SK-N-SH treated with all-trans-retinoic acid at 6 μM for 48 hours (cell line): ENCODE measurements around the gene C8G.

Source experiments
- ATAC-seq: fragments of 200-7000 bp; cut with Tn5 transposase; 3 replicates; pipeline ENCODE4 v1.9.1; 2020; ENCODE audit warnings: mild to moderate bottlenecking, moderate library complexity
- ARNTL ChIP-seq: fragments of 450-650 bp; formaldehyde crosslinking; IDR thresholded peaks from 2 replicates; pipeline ENCODE4 v1.5.0; 2020; ENCODE audit warnings: low read depth, mild to moderate bottlenecking, moderate library complexity, borderline replicate concordance
- BACH2 ChIP-seq: fragments of 250-450 bp; sonication (Bioruptor Pico); IDR thresholded peaks from 2 replicates; pipeline ENCODE4 v1.9.0; 2021; ENCODE audit warnings: mild to moderate bottlenecking, borderline replicate concordance
- CREB5 ChIP-seq: fragments of 250-450 bp; sonication (Bioruptor Pico); IDR thresholded peaks from 2 replicates; pipeline ENCODE4 v1.5.1; 2020; ENCODE audit warnings: low read depth, mild to moderate bottlenecking, moderate library complexity
- CSDC2 ChIP-seq: fragments of 250-450 bp; sonication (Bioruptor Pico); IDR thresholded peaks from 2 replicates; pipeline ENCODE4 v1.5.0; 2020; ENCODE audit warnings: mild to moderate bottlenecking, moderate library complexity
- CSRNP3 ChIP-seq: fragments of 250-450 bp; sonication (Bioruptor Pico); IDR thresholded peaks from 2 replicates; pipeline ENCODE4 v1.5.1; 2021; ENCODE audit warnings: mild to moderate bottlenecking, moderate library complexity
- ESRRG ChIP-seq: fragments of 250-450 bp; sonication (Bioruptor Pico); IDR thresholded peaks from 2 replicates; pipeline ENCODE4 v1.6.1; 2021; ENCODE audit warnings: mild to moderate bottlenecking
- GLIS3 ChIP-seq: fragments of 250-450 bp; sonication (Bioruptor Pico); IDR thresholded peaks from 2 replicates; pipeline ENCODE4 v1.5.0; 2020; ENCODE audit warnings: mild to moderate bottlenecking, moderate library complexity
- ISL1 ChIP-seq: fragments of 250-450 bp; sonication (Bioruptor Pico); IDR thresholded peaks from 2 replicates; pipeline ENCODE4 v2.1.2; 2022; ENCODE audit warnings: mild to moderate bottlenecking, moderate library complexity
- PATZ1 ChIP-seq: fragments of 250-450 bp; sonication (Bioruptor Pico); IDR thresholded peaks from 2 replicates; pipeline ENCODE4 v1.8.0; 2020; ENCODE audit warnings: mild to moderate bottlenecking, moderate library complexity, borderline replicate concordance
- POU6F1 ChIP-seq: fragments of 250-450 bp; sonication (Bioruptor Pico); IDR thresholded peaks from 2 replicates; pipeline ENCODE4 v1.8.0; 2021; ENCODE audit warnings: low read depth, mild to moderate bottlenecking, moderate library complexity, borderline replicate concordance
- PPARA ChIP-seq: fragments of 250-450 bp; sonication (Bioruptor Pico); IDR thresholded peaks from 2 replicates; pipeline ENCODE4 v1.5.0; 2020; ENCODE audit warnings: mild to moderate bottlenecking, borderline replicate concordance
- RARB ChIP-seq: fragments of 250-450 bp; sonication (Bioruptor Pico); IDR thresholded peaks from 2 replicates; pipeline ENCODE4 v1.8.0; 2021; ENCODE audit warnings: mild to moderate bottlenecking, moderate library complexity
- SNAI2 ChIP-seq: fragments of 250-450 bp; sonication (Bioruptor Pico); IDR thresholded peaks from 2 replicates; pipeline ENCODE4 v1.5.0; 2020; ENCODE audit warnings: mild to moderate bottlenecking, moderate library complexity
- TCF4 ChIP-seq: fragments of 250-450 bp; sonication (Bioruptor Pico); IDR thresholded peaks from 2 replicates; pipeline ENCODE4 v1.8.0; 2021; ENCODE audit warnings: mild to moderate bottlenecking, moderate library complexity, borderline replicate concordance
- TOX ChIP-seq: fragments of 250-450 bp; sonication (Bioruptor Pico); IDR thresholded peaks from 2 replicates; pipeline ENCODE4 v1.8.0; 2021; ENCODE audit warnings: mild to moderate bottlenecking, moderate library complexity, borderline replicate concordance
- TSHZ2 ChIP-seq: fragments of 250-450 bp; sonication (Bioruptor Pico); IDR thresholded peaks from 2 replicates; pipeline ENCODE4 v1.5.0; 2020; ENCODE audit warnings: mild to moderate bottlenecking, moderate library complexity
- ZC3H10 ChIP-seq: fragments of 250-450 bp; sonication (Bioruptor Pico); IDR thresholded peaks from 2 replicates; pipeline ENCODE4 v1.5.1; 2021; ENCODE audit warnings: mild to moderate bottlenecking, moderate library complexity
- ZFP3 ChIP-seq: fragments of 250-450 bp; sonication (Bioruptor Pico); IDR thresholded peaks from 2 replicates; pipeline ENCODE4 v1.5.0; 2020; ENCODE audit warnings: mild to moderate bottlenecking, moderate library complexity
- ZFP30 ChIP-seq: fragments of 450-650 bp; formaldehyde crosslinking; IDR thresholded peaks from 2 replicates; pipeline ENCODE4 v1.5.0; 2022; ENCODE audit warnings: mild to moderate bottlenecking, moderate library complexity
- ZNF565 ChIP-seq: fragments of 450-650 bp; formaldehyde crosslinking; conservative IDR thresholded peaks from 2 replicates; pipeline ENCODE4 v1.5.0; 2020; ENCODE audit warnings: low read depth, mild to moderate bottlenecking, moderate library complexity
- ZNF70 ChIP-seq: fragments of 450-650 bp; formaldehyde crosslinking; IDR thresholded peaks from 2 replicates; pipeline ENCODE4 v1.5.0; 2020; ENCODE audit warnings: mild to moderate bottlenecking, moderate library complexity
- ZNF8 ChIP-seq: fragments of 450-650 bp; formaldehyde crosslinking; IDR thresholded peaks from 2 replicates; pipeline ENCODE4 v1.5.0; 2020; ENCODE audit warnings: mild to moderate bottlenecking, moderate library complexity

Gene C8G

GRCh38 chr9:136955202-136955942 is 10.3 kb downstream of the C8G start:
- ATAC-seq: no peak
- TF ChIP-seq ZC3H10 (CRISPR knock-in tag): no peak

GRCh38 chr9:136955943-136956335 is 10.9 kb downstream of the C8G start:
- no peak for ATAC-seq
- TF ChIP-seq TOX (CRISPR knock-in tag) (no peak), TCF4 (CRISPR knock-in tag) (no peak), CSDC2 (no peak), ISL1 (no peak), TSHZ2 (no peak), CREB5 (no peak), ZNF8 (CRISPR knock-in tag) (no peak), CSRNP3 (CRISPR knock-in tag) (no peak), GLIS3 (CRISPR knock-in tag) (no peak), ESRRG (CRISPR knock-in tag) (no peak), ZNF565 (no peak), ZC3H10 (CRISPR knock-in tag) (no peak), PATZ1 (no peak), PPARA (CRISPR knock-in tag) (no peak), ZFP30 (CRISPR knock-in tag) (no peak)

- no peak for ATAC-seq
- TF ChIP-seq PATZ1: no peak
- no peak for TF ChIP-seq ZFP3 (CRISPR knock-in tag)
- no peak for TF ChIP-seq ESRRG (CRISPR knock-in tag)
- no peak for TF ChIP-seq POU6F1 (CRISPR knock-in tag)
- TF ChIP-seq TSHZ2: no peak
- no peak for TF ChIP-seq ARNTL (CRISPR knock-in tag)
- TF ChIP-seq RARB (CRISPR knock-in tag): no peak
- no peak for TF ChIP-seq ZNF565
- no peak for TF ChIP-seq ZNF8 (CRISPR knock-in tag)
- TF ChIP-seq ZFP30 (CRISPR knock-in tag): no peak
- TF ChIP-seq ZNF70 (CRISPR knock-in tag): no peak
- no peak for TF ChIP-seq BACH2
- no peak for TF ChIP-seq ISL1
- no peak for TF ChIP-seq SNAI2
- no peak for TF ChIP-seq ZC3H10 (CRISPR knock-in tag)
- TF ChIP-seq PPARA (CRISPR knock-in tag): no peak
- no peak for TF ChIP-seq CSRNP3 (CRISPR knock-in tag)
Measured at GRCh38 chr9:136956604-136957003, 11.6 kb downstream of the C8G start.
